H1 (cell line): ENCODE measurements around the gene ELOA. TPM values are rescaled to one million over a fixed set of nuclear protein-coding genes. Genes with fewer than 3 reads are reported as not detected.

Experiments used
- CTCF ChIA-PET: fragments of 300-600 bp; sonication (Branson Sonifier 250); formaldehyde crosslinking; loops from one replicate; lab custom pipeline; 2021; ENCODE audit not compliant: partially characterized antibody; lab: Charles Lee
- POLR2A ChIA-PET: fragments of 300-600 bp; sonication (Branson Sonifier 250); formaldehyde crosslinking; loops from one replicate; lab custom pipeline; 2021; ENCODE audit warnings: inconsistent platforms; ENCODE audit not compliant: partially characterized antibody; lab: Charles Lee
- DNase-seq, 2 experiments: peaks; one replicate each; pipeline versions ENCODE4 v3.0.0 to v3.0.0-alpha.2; 2010 to 2022; ENCODE audit warnings: low spot score in 2 of 2, low read depth in 1 of 2, mixed read lengths in 1 of 2
- FAIRE-seq: peaks from 2 replicates; lab custom pipeline; 2011; peaks lifted over from hg19 to GRCh38; lab: Jason Lieb, UNC
- H2AFZ ChIP-seq: 2 replicates; pipeline ENCODE4 v1.8.1; 2012; ENCODE audit warnings: low read length, inconsistent platforms
- H2AK5ac ChIP-seq: 2 replicates; pipeline ENCODE4 v1.6.1; 2013; ENCODE audit warnings: low read depth, low read length
- H2BK120ac ChIP-seq: replicated peaks from 2 replicates; pipeline ENCODE3; 2013; ENCODE audit warnings: low read depth, low read length, inconsistent platforms
- H2BK12ac ChIP-seq: 2 replicates; pipeline ENCODE4 v1.6.1; 2013; ENCODE audit warnings: low read depth, low read length
- H2BK15ac ChIP-seq: 2 replicates; pipeline ENCODE4 v1.6.1; 2013; ENCODE audit warnings: low read length
- H2BK20ac ChIP-seq: 2 replicates; pipeline ENCODE4 v1.6.1; 2013; ENCODE audit warnings: low read length
- H2BK5ac ChIP-seq: 2 replicates; pipeline ENCODE4 v1.6.1; 2013; ENCODE audit warnings: low read depth, low read length
- H3K14ac ChIP-seq: 2 replicates; pipeline ENCODE4 v1.6.1; 2013; ENCODE audit warnings: inconsistent platforms; ENCODE audit not compliant: insufficient read length
- H3K18ac ChIP-seq: 2 replicates; pipeline ENCODE4 v1.6.1; 2013; ENCODE audit warnings: low read length; ENCODE audit errors: extremely low read depth
- H3K23ac ChIP-seq: 2 replicates; pipeline ENCODE4 v1.6.1; 2013; ENCODE audit warnings: inconsistent platforms; ENCODE audit not compliant: insufficient read length
- H3K23me2 ChIP-seq: 2 replicates; pipeline ENCODE4 v1.6.1; 2013; ENCODE audit warnings: low read depth, low read length
- H3K27ac ChIP-seq: 2 replicates; pipeline ENCODE4 v1.6.1; 2011; ENCODE audit warnings: low read depth, low read length, inconsistent platforms
- H3K27me3 ChIP-seq, 4 experiments: replicated peaks in 1 of 4; 1 replicate in 1 of 4; 2 replicates in 3 of 4; pipeline versions ENCODE4 v1.6.1 to v1.8.1; 2011 to 2013; ENCODE audit warnings: low read length in 3 of 4, mild to moderate bottlenecking in 3 of 4, inconsistent platforms in 2 of 4, mixed read lengths in 2 of 4, moderate library complexity in 1 of 4; ENCODE audit not compliant: control insufficient read depth in 3 of 4, insufficient read depth in 3 of 4; ENCODE audit errors: extremely low read depth in 1 of 4
- H3K36me3 ChIP-seq, 4 experiments: 2 replicates each; pipeline versions ENCODE4 v1.6.1 to v1.8.1; 2011 to 2013; ENCODE audit warnings: mild to moderate bottlenecking in 4 of 4, low read length in 3 of 4, moderate library complexity in 2 of 4, control low read depth in 1 of 4, inconsistent platforms in 1 of 4; ENCODE audit not compliant: insufficient read depth in 4 of 4, control insufficient read depth in 2 of 4
- H3K4ac ChIP-seq: replicated peaks from 2 replicates; pipeline ENCODE3; 2013; ENCODE audit warnings: low read length, low read depth, mixed read lengths, inconsistent platforms; ENCODE audit not compliant: insufficient read length
- H3K4me1 ChIP-seq, 4 experiments: replicated peaks in 1 of 4; 1 replicate in 1 of 4; 2 replicates in 3 of 4; pipeline versions ENCODE4 v1.6.1 to v1.8.1; 2011 to 2013; ENCODE audit warnings: low read length in 3 of 4, inconsistent platforms in 2 of 4, mixed read lengths in 1 of 4; ENCODE audit not compliant: insufficient read depth in 4 of 4, control insufficient read depth in 3 of 4
- H3K4me2 ChIP-seq, 2 experiments: 2 replicates each; pipeline versions ENCODE4 v1.6.1 to v1.8.1; 2011 to 2013; ENCODE audit warnings: low read depth in 2 of 2, low read length in 2 of 2, control low read depth in 1 of 2, inconsistent platforms in 1 of 2, mild to moderate bottlenecking in 1 of 2; ENCODE audit not compliant: insufficient read depth in 1 of 2
- H3K4me3 ChIP-seq, 4 experiments: fragments of 200-600, 300-600 bp in 1 of 4; sonication (generic), shearing (Covaris generic), sonication (Bioruptor Twin) in 1 of 4; 2 replicates each; pipeline versions ENCODE4 v1.5.1 to v1.8.1; 2011 to 2016; ENCODE audit warnings: low read length in 4 of 4, low read depth in 3 of 4, control low read depth in 2 of 4, inconsistent platforms in 2 of 4, mild to moderate bottlenecking in 2 of 4, mixed read lengths in 1 of 4, moderate library complexity in 1 of 4; ENCODE audit not compliant: insufficient read depth in 2 of 4; ENCODE audit errors: extremely low read depth in 1 of 4
- H3K56ac ChIP-seq: replicated peaks from 2 replicates; pipeline ENCODE3; 2013; ENCODE audit warnings: low read depth, mild to moderate bottlenecking, mixed read lengths, low read length, inconsistent platforms; ENCODE audit not compliant: insufficient read length
- H3K79me1 ChIP-seq: 2 replicates; pipeline ENCODE4 v1.6.1; 2013; ENCODE audit warnings: low read depth, low read length, control low read depth
- H3K79me2 ChIP-seq, 2 experiments: 2 replicates each; pipeline versions ENCODE4 v1.6.1 to v1.8.1; 2012 to 2013; ENCODE audit warnings: low read length in 2 of 2, mild to moderate bottlenecking in 2 of 2, inconsistent platforms in 1 of 2; ENCODE audit not compliant: insufficient read depth in 2 of 2, control insufficient read depth in 1 of 2
- H3K9ac ChIP-seq, 4 experiments: replicated peaks in 1 of 4; 1 replicate in 1 of 4; 2 replicates in 3 of 4; pipeline versions ENCODE4 v1.6.1 to v1.8.1; 2011 to 2013; ENCODE audit warnings: low read depth in 3 of 4, low read length in 3 of 4, control low read depth in 2 of 4, mild to moderate bottlenecking in 2 of 4, moderate library complexity in 2 of 4, inconsistent platforms in 1 of 4; ENCODE audit errors: extremely low read depth in 1 of 4
- H3K9me3 ChIP-seq, 2 experiments: 2 replicates each; pipeline versions ENCODE4 v1.6.1 to v1.8.1; 2012 to 2013; ENCODE audit warnings: mild to moderate bottlenecking in 2 of 2, moderate library complexity in 2 of 2, control low read depth in 1 of 2, inconsistent platforms in 1 of 2, low read depth in 1 of 2, low read length in 1 of 2, mixed read lengths in 1 of 2; ENCODE audit not compliant: insufficient read depth in 2 of 2
- H4K20me1 ChIP-seq, 2 experiments: replicated peaks in 1 of 2; 2 replicates each; pipeline versions ENCODE3 to v1.8.1; 2011 to 2013; ENCODE audit warnings: inconsistent platforms in 2 of 2, low read length in 2 of 2, mild to moderate bottlenecking in 1 of 2; ENCODE audit not compliant: insufficient read depth in 2 of 2, control insufficient read depth in 1 of 2
- H4K5ac ChIP-seq: 2 replicates; pipeline ENCODE4 v1.6.1; 2013; ENCODE audit warnings: low read length, low read depth, mixed read lengths, inconsistent platforms; ENCODE audit not compliant: insufficient read length
- H4K8ac ChIP-seq: 2 replicates; pipeline ENCODE4 v1.8.0; 2013; ENCODE audit warnings: mild to moderate bottlenecking, moderate library complexity, low read length, inconsistent platforms; ENCODE audit not compliant: insufficient read depth; ENCODE audit errors: extremely low read depth
- H4K91ac ChIP-seq: replicated peaks from 2 replicates; pipeline ENCODE3; 2013; ENCODE audit warnings: low read length, mixed read lengths, inconsistent platforms; ENCODE audit not compliant: insufficient read length
- ASH2L ChIP-seq: fragments of 200-600, 300-600 bp; sonication (generic); IDR thresholded peaks from one replicate; pipeline ENCODE4 v1.7.1; 2017; ENCODE audit warnings: low read length
- ATF2 ChIP-seq: IDR thresholded peaks from 2 replicates; pipeline ENCODE4 v1.6.1; 2012; ENCODE audit warnings: low read length, inconsistent platforms
- CBX8 ChIP-seq: fragments of 300-800, 300-1000 bp; sonication (generic); IDR thresholded peaks from 2 replicates; pipeline ENCODE4 v1.7.1; 2016; ENCODE audit warnings: low read depth, low read length, borderline replicate concordance
- CREB1 ChIP-seq: IDR thresholded peaks from 2 replicates; pipeline ENCODE4 v1.6.1; 2012; ENCODE audit warnings: inconsistent platforms
- EP300 ChIP-seq, 2 experiments: IDR thresholded peaks; 1 replicate in 1 of 2; 2 replicates in 1 of 2; pipeline ENCODE4 v1.6.1; 2011 to 2012; ENCODE audit warnings: low read depth in 2 of 2, low read length in 2 of 2, mild to moderate bottlenecking in 2 of 2, borderline replicate concordance in 1 of 2, inconsistent platforms in 1 of 2, moderate library complexity in 1 of 2
- MAX ChIP-seq: IDR thresholded peaks from 2 replicates; pipeline ENCODE4 v1.6.1; 2012; ENCODE audit warnings: inconsistent platforms
- RAD21 ChIP-seq, 2 experiments: IDR thresholded peaks in 1 of 2; conservative IDR thresholded peaks in 1 of 2; 2 replicates each; pipeline ENCODE4 v1.6.1; 2011; ENCODE audit warnings: low read depth in 2 of 2, low read length in 2 of 2, improper control_type of control experiment in 1 of 2, inconsistent platforms in 1 of 2, mild to moderate bottlenecking in 1 of 2, moderate library complexity in 1 of 2
- WGBS, 2 experiments: shearing (Covaris generic) in 1 of 2; methylation state at CpG; one replicate each; pipeline versions ENCODE4 v1.1.6 to v1.1.7; 2013 to 2015; ENCODE audit warnings: low lambda C conversion rate in 2 of 2, mixed read lengths in 2 of 2, inconsistent platforms in 1 of 2, low coverage in 1 of 2, missing lambda C conversion rate in 1 of 2; ENCODE audit not compliant: insufficient replicate concordance in 2 of 2, insufficient coverage in 1 of 2, insufficient read length in 1 of 2; ENCODE audit errors: extremely low coverage in 1 of 2, missing lambda C conversion rate in 1 of 2; 5-methylcytosine and 5-hydroxymethylcytosine counted together
- polyA plus RNA-seq, 7 experiments: library from polyadenylated mRNA; depleted of rRNA in 3 of 7; stranded (reverse) in 5 of 7; unstranded in 2 of 7; fragments of >200 nt in 5 of 7; fragments of 200-250 nt in 2 of 7; gene quantifications; 1 replicate in 5 of 7; 2 replicates in 1 of 7; 4 replicates in 1 of 7; pipeline versions ENCODE4 v1.2.1 to v1.2.3, GENCODE V29; 2011 to 2013; ENCODE audit warnings: missing spikeins in 2 of 7, mixed read lengths in 2 of 7
- total RNA-seq: library from RNA; stranded (reverse); fragmentation: NEBNext Ultra II Directional; extraction: Animal tissue kit (Norgen Biotek cat#: 25700); gene quantifications from 2 replicates; pipeline ENCODE4 v1.2.1, GENCODE V29; 2021

The ELOA gene
- total and polyA plus RNA-seq, 2 of the 8 experiments (the other 6 are each of a cell fraction or from before 2014, with no cell fraction given) = 15.7 to 61.1 TPM

GRCh38 chr1:23800400-23801337 lies 57.4 kb downstream of the ELOA start, which contains the start of gene GALE:
Gene GALE, minus strand, starts transcription at chr1:23800754. Its CDS starts 1,747 bp downstream, at chr1:23799007.
- 2% methylated on average over 44 of the region's 82 CpGs; no CpG with 5 or more reads in 1 of the 2 experiments for WGBS, 2 experiments
- Histone ChIP-seq H4K8ac (peak within 1 kb of the TSS; percentile 28), H3K79me1 (no peaks in the 10 kb centered on the region), H2BK5ac (peak within 1 kb of the TSS; percentile 79; the same call in 1 of the 2 replicates), H3K23me2 (peaks cover 16% of the 10 kb centered on the region), H2BK120ac (peak within 1 kb of the TSS; percentile 69), H2BK12ac (peak within 1 kb of the TSS; percentile 53; the same call in 1 of the 2 replicates), H2BK15ac (0 out of 2 replicates have a peak within 1 kb of the TSS, but pooled peaks have one; percentile 72), H3K4me2 (peak within 1 kb of the TSS; percentile 89 to 95), H3K14ac (no peak within 1 kb of the TSS), H2BK20ac (no peak within 1 kb of the TSS), H3K4me3 (peak within 1 kb of the TSS; percentile 57 to 81 (median 70)), H3K18ac (peak within 1 kb of the TSS; percentile 53), H3K9ac (peak within 1 kb of the TSS; percentile 33 to 82 (median 45)), H4K20me1 (peaks cover 2 to 6% of the 10 kb centered on the region in 2 experiments), H3K9me3 (no peaks in the 10 kb centered on the region), H3K36me3 (peaks cover 6 to 18% (median 14%) of the 10 kb centered on the region in 4 experiments; a peak in 5 of 8 replicates), H3K56ac (peak within 1 kb of the TSS; percentile 52), H3K4me1 (peaks cover 0 to 12% (median 9%) of the 10 kb centered on the region in 4 experiments; a peak in 5 of 7 replicates), H4K5ac (peak within 1 kb of the TSS; percentile 21), H2AFZ (no peak within 1 kb of the TSS), H3K23ac (no peak within 1 kb of the TSS), H3K79me2 (no peaks in the 10 kb centered on the region), H3K27me3 (no peaks in the 10 kb centered on the region; a peak in 1 of 7 replicates), H3K27ac (no peak within 1 kb of the TSS), H3K4ac (no peak within 1 kb of the TSS), H2AK5ac (no peak within 1 kb of the TSS), H4K91ac (peak within 1 kb of the TSS; percentile 79)
- DNase-seq = peak in 1 of 2 experiments; percentile 84
- CTCF ChIA-PET = interaction anchor here (0.6 to 5.3 kb wide), 13 partner anchors 10 to 143 kb away, joined by 3 to 66 read pairs (median 6); partner anchors contain the start of gene PITHD1
- FAIRE-seq = no peak
- POLR2A ChIA-PET = interaction anchor here (0.6 to 16.2 kb wide), 13 partner anchors 10 to 159 kb away, joined by 3 to 192 read pairs (median 4); partner anchors contain the start of genes HMGCL, LYPLA2, PITHD1 and PNRC2
- TF ChIP-seq EP300 (IDR thresholded peaks at IDR 0.05; ENCODE audit: borderline replicate concordance in 1 of 2, low read depth in 2 of 2, low read length in 2 of 2) (peak in 1 of 2 experiments; percentile 58; a peak in 1 of 3 replicates), ATF2 (peak; percentile 60; the same call in 1 of the 2 replicates), MAX (0 out of 2 replicates have a peak, but pooled peaks have one; percentile 12), CREB1 (peak; percentile 81), ASH2L (peak; percentile 45), RAD21 (IDR thresholded peaks at IDR 0.05 in 1 of 2, conservative IDR thresholded peaks at IDR 0.05 in 1 of 2; ENCODE audit: low read depth in 2 of 2, low read length in 2 of 2) (no peak), CBX8 (no peak)
